ENCODE results near the gene AMOTL1.

DNA sequence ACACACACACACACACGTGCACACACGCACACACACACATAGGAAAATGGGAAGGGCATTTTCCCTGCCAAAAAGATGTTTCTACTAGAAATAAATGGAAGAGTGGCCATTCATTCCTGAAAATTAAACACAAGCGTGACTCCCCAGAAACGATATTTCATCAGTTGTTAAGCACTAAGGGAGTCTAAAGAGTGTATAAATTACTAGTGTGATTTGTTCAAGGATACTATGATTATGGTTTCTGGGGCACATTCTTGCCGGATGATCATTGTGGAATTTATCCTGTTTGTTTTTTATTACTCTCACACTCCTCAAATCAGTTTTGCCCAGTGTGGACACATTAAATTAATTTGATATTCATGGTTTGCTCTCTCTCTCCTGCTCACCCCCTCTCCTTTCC is 16.4 kb upstream of the AMOTL1 start:
- TF ChIP-seq, protein P1, sequence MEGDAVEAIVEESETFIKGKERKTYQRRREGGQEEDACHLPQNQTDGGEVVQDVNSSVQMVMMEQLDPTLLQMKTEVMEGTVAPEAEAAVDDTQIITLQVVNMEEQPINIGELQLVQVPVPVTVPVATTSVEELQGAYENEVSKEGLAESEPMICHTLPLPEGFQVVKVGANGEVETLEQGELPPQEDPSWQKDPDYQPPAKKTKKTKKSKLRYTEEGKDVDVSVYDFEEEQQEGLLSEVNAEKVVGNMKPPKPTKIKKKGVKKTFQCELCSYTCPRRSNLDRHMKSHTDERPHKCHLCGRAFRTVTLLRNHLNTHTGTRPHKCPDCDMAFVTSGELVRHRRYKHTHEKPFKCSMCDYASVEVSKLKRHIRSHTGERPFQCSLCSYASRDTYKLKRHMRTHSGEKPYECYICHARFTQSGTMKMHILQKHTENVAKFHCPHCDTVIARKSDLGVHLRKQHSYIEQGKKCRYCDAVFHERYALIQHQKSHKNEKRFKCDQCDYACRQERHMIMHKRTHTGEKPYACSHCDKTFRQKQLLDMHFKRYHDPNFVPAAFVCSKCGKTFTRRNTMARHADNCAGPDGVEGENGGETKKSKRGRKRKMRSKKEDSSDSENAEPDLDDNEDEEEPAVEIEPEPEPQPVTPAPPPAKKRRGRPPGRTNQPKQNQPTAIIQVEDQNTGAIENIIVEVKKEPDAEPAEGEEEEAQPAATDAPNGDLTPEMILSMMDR (IDR thresholded peaks at IDR 0.05; ENCODE audit: control extremely low read depth in 1 of 3, insufficient read depth in 1 of 3, low read depth in 1 of 3, low read length in 3 of 3): no peak
- TF ChIP-seq, protein P2, sequence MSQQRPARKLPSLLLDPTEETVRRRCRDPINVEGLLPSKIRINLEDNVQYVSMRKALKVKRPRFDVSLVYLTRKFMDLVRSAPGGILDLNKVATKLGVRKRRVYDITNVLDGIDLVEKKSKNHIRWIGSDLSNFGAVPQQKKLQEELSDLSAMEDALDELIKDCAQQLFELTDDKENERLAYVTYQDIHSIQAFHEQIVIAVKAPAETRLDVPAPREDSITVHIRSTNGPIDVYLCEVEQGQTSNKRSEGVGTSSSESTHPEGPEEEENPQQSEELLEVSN (IDR thresholded peaks at IDR 0.05): no peak
- no peak for TF ChIP-seq POLR2AphosphoS5 (IDR thresholded peaks at IDR 0.05; ENCODE audit: low read depth, low read length)
- no peak for TF ChIP-seq CREB1 (IDR thresholded peaks at IDR 0.05)
- TF ChIP-seq SIN3A (conservative IDR thresholded peaks at IDR 0.05 in 1 of 2, IDR thresholded peaks at IDR 0.05 in 1 of 2; ENCODE audit: low read depth in 1 of 2, low read length in 2 of 2): no peak
- no peak for TF ChIP-seq EZH2 (IDR thresholded peaks at IDR 0.05; ENCODE audit: low read depth, low read length, severe bottlenecking)
- no peak for TF ChIP-seq SP1 (IDR thresholded peaks at IDR 0.05; ENCODE audit: low read depth, low read length)
- TF ChIP-seq, protein P3, sequence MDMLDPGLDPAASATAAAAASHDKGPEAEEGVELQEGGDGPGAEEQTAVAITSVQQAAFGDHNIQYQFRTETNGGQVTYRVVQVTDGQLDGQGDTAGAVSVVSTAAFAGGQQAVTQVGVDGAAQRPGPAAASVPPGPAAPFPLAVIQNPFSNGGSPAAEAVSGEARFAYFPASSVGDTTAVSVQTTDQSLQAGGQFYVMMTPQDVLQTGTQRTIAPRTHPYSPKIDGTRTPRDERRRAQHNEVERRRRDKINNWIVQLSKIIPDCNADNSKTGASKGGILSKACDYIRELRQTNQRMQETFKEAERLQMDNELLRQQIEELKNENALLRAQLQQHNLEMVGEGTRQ (IDR thresholded peaks at IDR 0.05; ENCODE audit: low read length): no peak
- TF ChIP-seq POLR2A (IDR thresholded peaks at IDR 0.05; ENCODE audit: control extremely low read depth in 1 of 2, low read depth in 2 of 2, low read length in 2 of 2): no peak
- no peak for TF ChIP-seq RFX5 (IDR thresholded peaks at IDR 0.05; ENCODE audit: borderline replicate concordance, low read depth, low read length)
- TF ChIP-seq SRF (IDR thresholded peaks at IDR 0.05; ENCODE audit: low read depth, low read length): no peak
- TF ChIP-seq FOSL1 (IDR thresholded peaks at IDR 0.05; ENCODE audit: insufficient read depth, low read depth, low read length): no peak
